ENCODE results near the gene USP6NL.
A peak's percentile ranks its signal among the peaks of the same experiment; 100 is the strongest.

USP6NL gene

GRCh38 chr10:11541296-11541695 lies 70.2 kb downstream of the USP6NL start:
- H3K4me2 ChIP-seq (ENCODE audit: low read length), result no peak overlapping the region
- no peak overlapping the region for H2BK15ac ChIP-seq (replicated peaks; ENCODE audit: low read depth)
- no CpG with 5 or more reads among the region's 3 CpGs for WGBS (ENCODE audit: extremely low coverage, insufficient coverage, low lambda C conversion rate)

GRCh38 chr10:11539191-11539868 lies 72.1 kb downstream of the USP6NL start:
- H3K27me3 ChIP-seq (ENCODE audit: insufficient read depth, low read length, poor library complexity), result no peaks in the 10 kb centered on the region
- WGBS (ENCODE audit: extremely low coverage, insufficient coverage, low lambda C conversion rate), result no CpG with 5 or more reads among the region's 2 CpGs
- no peaks in the 10 kb centered on the region for H3K4me1 ChIP-seq (ENCODE audit: control insufficient read depth, low read depth, low read length)
- no peak overlapping the region for H3K56ac ChIP-seq (ENCODE audit: low read length)
- no peak overlapping the region for H2AK5ac ChIP-seq (ENCODE audit: low read length)
- no peak overlapping the region for H2BK120ac ChIP-seq (ENCODE audit: low read depth, low read length)
- H2BK15ac ChIP-seq (replicated peaks; ENCODE audit: low read depth), result no peak overlapping the region
- DNase-seq, result peak; percentile 23
- no peak overlapping the region for H3K18ac ChIP-seq (ENCODE audit: low read length)
- H3K4me2 ChIP-seq (ENCODE audit: low read length), result no peak overlapping the region
- H3K27ac ChIP-seq (ENCODE audit: low read depth, low read length), result no peak overlapping the region
- no peak overlapping the region for H4K5ac ChIP-seq (ENCODE audit: low read length)
- peaks cover 17% of the 10 kb centered on the region for H3K79me1 ChIP-seq (ENCODE audit: low read length)
- H4K8ac ChIP-seq (ENCODE audit: low read depth, low read length), result no peak overlapping the region
- H2BK5ac ChIP-seq (ENCODE audit: low read length), result no peak overlapping the region
- H3K9ac ChIP-seq (ENCODE audit: low read length), result no peak overlapping the region
- no peaks in the 10 kb centered on the region for H3K36me3 ChIP-seq (ENCODE audit: control insufficient read depth, insufficient read depth, low read length)
- peaks cover 8% of the 10 kb centered on the region for H3K79me2 ChIP-seq (ENCODE audit: control insufficient read depth, insufficient read depth, low read length)
- H3K4me3 ChIP-seq (ENCODE audit: low read length), result no peak overlapping the region
- H3K4ac ChIP-seq (ENCODE audit: low read depth, low read length), result no peak overlapping the region
- H3K23ac ChIP-seq (ENCODE audit: low read length), result no peak overlapping the region

More at GRCh38 chr10:11541296-11541695, 70.2 kb downstream of the USP6NL start:
- Histone ChIP-seq H2BK120ac (ENCODE audit: low read depth, low read length) (no peak overlapping the region), H3K27me3 (ENCODE audit: insufficient read depth, low read length, poor library complexity) (no peaks in the 10 kb centered on the region), H2BK5ac (ENCODE audit: low read length) (no peak overlapping the region), H3K9ac (ENCODE audit: low read length) (no peak overlapping the region), H3K56ac (ENCODE audit: low read length) (no peak overlapping the region), H3K4me1 (ENCODE audit: control insufficient read depth, low read depth, low read length) (no peaks in the 10 kb centered on the region), H4K8ac (ENCODE audit: low read depth, low read length) (no peak overlapping the region), H4K5ac (ENCODE audit: low read length) (no peak overlapping the region), H2AK5ac (ENCODE audit: low read length) (no peak overlapping the region), H3K4me3 (ENCODE audit: low read length) (no peak overlapping the region), H3K23ac (ENCODE audit: low read length) (no peak overlapping the region), H3K27ac (ENCODE audit: low read depth, low read length) (no peak overlapping the region), H3K4ac (ENCODE audit: low read depth, low read length) (no peak overlapping the region), H3K18ac (ENCODE audit: low read length) (no peak overlapping the region), H3K36me3 (ENCODE audit: control insufficient read depth, insufficient read depth, low read length) (no peaks in the 10 kb centered on the region), H3K79me2 (ENCODE audit: control insufficient read depth, insufficient read depth, low read length) (peaks cover 8% of the 10 kb centered on the region), H3K79me1 (ENCODE audit: low read length) (peaks cover 10% of the 10 kb centered on the region)
- no peak for DNase-seq

DNA sequence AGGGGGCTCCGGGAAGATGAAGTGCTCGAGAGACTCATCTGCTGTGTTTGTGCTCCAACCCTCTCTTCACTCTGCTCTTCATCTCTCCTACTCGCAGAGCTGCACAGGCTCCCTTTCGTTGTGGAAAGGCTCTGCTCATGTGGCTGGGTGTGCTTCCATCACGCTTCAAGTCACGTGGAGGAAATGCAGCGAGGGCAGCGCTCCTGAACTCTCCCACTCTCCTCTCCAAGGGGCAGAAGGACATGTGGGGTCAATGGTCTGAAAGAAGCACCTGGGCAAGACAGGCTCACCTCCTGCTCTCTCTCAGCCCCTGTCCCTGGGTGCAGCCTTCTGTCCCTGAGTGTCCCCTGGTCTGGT lies 72.6 kb downstream of the USP6NL start:
- Histone ChIP-seq H2BK5ac (ENCODE audit: low read length) (no peak overlapping the region), H3K36me3 (ENCODE audit: control insufficient read depth, insufficient read depth, low read length) (no peaks in the 10 kb centered on the region), H2BK15ac (replicated peaks; ENCODE audit: low read depth) (no peak overlapping the region), H3K4me2 (ENCODE audit: low read length) (no peak overlapping the region), H3K79me2 (ENCODE audit: control insufficient read depth, insufficient read depth, low read length) (peaks cover 8% of the 10 kb centered on the region), H3K4ac (ENCODE audit: low read depth, low read length) (no peak overlapping the region), H3K18ac (ENCODE audit: low read length) (no peak overlapping the region), H3K23ac (ENCODE audit: low read length) (no peak overlapping the region), H4K8ac (ENCODE audit: low read depth, low read length) (no peak overlapping the region), H3K4me3 (ENCODE audit: low read length) (no peak overlapping the region), H2AK5ac (ENCODE audit: low read length) (no peak overlapping the region), H4K5ac (ENCODE audit: low read length) (no peak overlapping the region), H3K56ac (ENCODE audit: low read length) (peak overlapping the region; percentile 54), H3K27me3 (ENCODE audit: insufficient read depth, low read length, poor library complexity) (no peaks in the 10 kb centered on the region), H3K9ac (ENCODE audit: low read length) (no peak overlapping the region), H3K4me1 (ENCODE audit: control insufficient read depth, low read depth, low read length) (peaks cover 3% of the 10 kb centered on the region), H3K27ac (ENCODE audit: low read depth, low read length) (no peak overlapping the region), H3K79me1 (ENCODE audit: low read length) (peaks cover 15% of the 10 kb centered on the region), H2BK120ac (ENCODE audit: low read depth, low read length) (no peak overlapping the region)
- WGBS (ENCODE audit: extremely low coverage, insufficient coverage, low lambda C conversion rate), result no CpG with 5 or more reads among the region's 8 CpGs
- no peak for DNase-seq

GRCh38 chr10:11536228-11536627 lies 75.2 kb downstream of the USP6NL start:
- Histone ChIP-seq H4K8ac (ENCODE audit: low read depth, low read length) (no peak overlapping the region), H2BK5ac (ENCODE audit: low read length) (no peak overlapping the region), H3K56ac (ENCODE audit: low read length) (no peak overlapping the region), H3K18ac (ENCODE audit: low read length) (no peak overlapping the region), H3K9ac (ENCODE audit: low read length) (no peak overlapping the region), H4K5ac (ENCODE audit: low read length) (no peak overlapping the region), H2AK5ac (ENCODE audit: low read length) (no peak overlapping the region), H3K4ac (ENCODE audit: low read depth, low read length) (no peak overlapping the region), H2BK15ac (replicated peaks; ENCODE audit: low read depth) (no peak overlapping the region), H2BK120ac (ENCODE audit: low read depth, low read length) (no peak overlapping the region), H3K36me3 (ENCODE audit: control insufficient read depth, insufficient read depth, low read length) (no peaks in the 10 kb centered on the region), H3K23ac (ENCODE audit: low read length) (no peak overlapping the region), H3K79me2 (ENCODE audit: control insufficient read depth, insufficient read depth, low read length) (peaks cover 6% of the 10 kb centered on the region), H3K27ac (ENCODE audit: low read depth, low read length) (no peak overlapping the region), H3K4me1 (ENCODE audit: control insufficient read depth, low read depth, low read length) (peaks cover 3% of the 10 kb centered on the region), H3K79me1 (ENCODE audit: low read length) (peaks cover 13% of the 10 kb centered on the region), H3K27me3 (ENCODE audit: insufficient read depth, low read length, poor library complexity) (no peaks in the 10 kb centered on the region), H3K4me2 (ENCODE audit: low read length) (no peak overlapping the region), H3K4me3 (ENCODE audit: low read length) (no peak overlapping the region)
- WGBS (ENCODE audit: extremely low coverage, insufficient coverage, low lambda C conversion rate), result no CpG with 5 or more reads among the region's 1 CpG
- DNase-seq, result no peak

DNA sequence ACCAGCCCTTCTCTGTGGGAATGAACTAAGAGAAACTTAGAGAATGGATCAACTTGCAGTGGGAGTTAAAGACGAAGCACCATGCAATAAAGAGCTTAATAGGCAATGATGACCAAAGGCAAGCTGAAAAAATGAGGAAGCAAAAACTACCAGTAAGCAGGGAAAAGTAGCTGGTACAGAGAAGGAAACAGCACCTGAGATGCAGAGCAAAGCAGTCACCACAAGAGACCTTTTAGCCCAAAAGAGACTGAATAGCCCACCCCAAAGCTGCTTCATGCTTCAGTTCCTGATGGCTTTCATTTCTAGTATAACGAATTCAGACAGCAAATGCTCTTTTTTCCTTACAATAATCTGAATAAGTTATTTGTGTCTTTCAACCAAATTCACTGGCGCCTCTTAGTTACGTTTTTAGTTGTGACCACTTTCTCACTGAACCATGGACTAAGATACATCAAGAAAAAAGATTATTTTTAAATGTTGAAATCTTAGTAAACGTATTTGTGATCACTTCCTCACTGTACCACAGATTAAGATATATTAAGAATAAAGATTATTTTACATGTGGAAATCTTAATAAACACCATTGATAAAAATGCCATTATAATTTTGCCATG lies 76.0 kb downstream of the USP6NL start:
- no CpG with 5 or more reads among the region's 5 CpGs for WGBS (ENCODE audit: extremely low coverage, insufficient coverage, low lambda C conversion rate)
- no peak overlapping the region for H2BK15ac ChIP-seq (replicated peaks; ENCODE audit: low read depth)
- H3K79me1 ChIP-seq (ENCODE audit: low read length), result peaks cover 13% of the 10 kb centered on the region
- no peak overlapping the region for H3K56ac ChIP-seq (ENCODE audit: low read length)
- H3K4me3 ChIP-seq (ENCODE audit: low read length), result no peak overlapping the region
- H4K8ac ChIP-seq (ENCODE audit: low read depth, low read length), result no peak overlapping the region
- no peak overlapping the region for H2AK5ac ChIP-seq (ENCODE audit: low read length)
- no peak overlapping the region for H3K4ac ChIP-seq (ENCODE audit: low read depth, low read length)
- no peak overlapping the region for H2BK5ac ChIP-seq (ENCODE audit: low read length)
- no peak overlapping the region for H3K9ac ChIP-seq (ENCODE audit: low read length)
- no peak overlapping the region for H3K27ac ChIP-seq (ENCODE audit: low read depth, low read length)
- H3K79me2 ChIP-seq (ENCODE audit: control insufficient read depth, insufficient read depth, low read length), result peaks cover 6% of the 10 kb centered on the region
- H3K18ac ChIP-seq (ENCODE audit: low read length), result no peak overlapping the region
- no peaks in the 10 kb centered on the region for H3K36me3 ChIP-seq (ENCODE audit: control insufficient read depth, insufficient read depth, low read length)
- H3K27me3 ChIP-seq (ENCODE audit: insufficient read depth, low read length, poor library complexity), result no peaks in the 10 kb centered on the region
- no peak overlapping the region for H2BK120ac ChIP-seq (ENCODE audit: low read depth, low read length)
- no peak for DNase-seq
- peaks cover 3% of the 10 kb centered on the region for H3K4me1 ChIP-seq (ENCODE audit: control insufficient read depth, low read depth, low read length)
- no peak overlapping the region for H4K5ac ChIP-seq (ENCODE audit: low read length)
- H3K4me2 ChIP-seq (ENCODE audit: low read length), result no peak overlapping the region
- H3K23ac ChIP-seq (ENCODE audit: low read length), result no peak overlapping the region

DNA sequence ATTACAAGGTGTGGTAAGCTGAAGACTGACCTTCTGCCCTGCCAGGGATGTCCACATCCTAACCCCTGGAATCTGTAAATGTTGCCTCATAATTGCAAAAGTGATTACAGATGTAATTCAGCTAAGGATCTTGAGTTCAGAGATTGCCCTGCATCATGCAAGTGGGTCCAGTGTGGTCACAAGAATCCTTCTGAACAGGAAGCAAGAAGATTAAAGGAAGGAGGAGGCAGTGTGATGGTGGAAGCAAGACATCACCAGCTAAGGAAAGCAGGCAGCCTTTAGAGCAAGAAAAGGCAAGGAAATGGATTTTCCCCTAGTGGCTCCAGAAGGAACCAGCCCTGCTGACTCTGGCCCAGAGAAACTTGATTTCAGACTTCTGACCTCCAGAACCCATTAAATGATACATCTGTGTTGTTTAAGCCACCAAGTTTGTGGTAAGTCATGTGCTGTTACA lies 78.1 kb downstream of the USP6NL start:
- no peaks in the 10 kb centered on the region for H3K36me3 ChIP-seq (ENCODE audit: control insufficient read depth, insufficient read depth, low read length)
- no peak overlapping the region for H4K5ac ChIP-seq (ENCODE audit: low read length)
- no peak overlapping the region for H3K4ac ChIP-seq (ENCODE audit: low read depth, low read length)
- H3K23ac ChIP-seq (ENCODE audit: low read length), result no peak overlapping the region
- H3K4me3 ChIP-seq (ENCODE audit: low read length), result no peak overlapping the region
- H3K4me2 ChIP-seq (ENCODE audit: low read length), result no peak overlapping the region
- H3K56ac ChIP-seq (ENCODE audit: low read length), result no peak overlapping the region
- H2BK5ac ChIP-seq (ENCODE audit: low read length), result no peak overlapping the region
- peaks cover 6% of the 10 kb centered on the region for H3K4me1 ChIP-seq (ENCODE audit: control insufficient read depth, low read depth, low read length)
- H3K27me3 ChIP-seq (ENCODE audit: insufficient read depth, low read length, poor library complexity), result no peaks in the 10 kb centered on the region
- H3K18ac ChIP-seq (ENCODE audit: low read length), result no peak overlapping the region
- no peak overlapping the region for H3K27ac ChIP-seq (ENCODE audit: low read depth, low read length)
- H2AK5ac ChIP-seq (ENCODE audit: low read length), result no peak overlapping the region
- DNase-seq, result peak; percentile 65
- H3K79me2 ChIP-seq (ENCODE audit: control insufficient read depth, insufficient read depth, low read length), result peaks cover 3% of the 10 kb centered on the region
- H3K9ac ChIP-seq (ENCODE audit: low read length), result no peak overlapping the region
- H4K8ac ChIP-seq (ENCODE audit: low read depth, low read length), result no peak overlapping the region
- H3K79me1 ChIP-seq (ENCODE audit: low read length), result peaks cover 13% of the 10 kb centered on the region
- H2BK15ac ChIP-seq (replicated peaks; ENCODE audit: low read depth), result no peak overlapping the region
- no peak overlapping the region for H2BK120ac ChIP-seq (ENCODE audit: low read depth, low read length)
